Body of pancreas (tissue), 4 donors: ENCODE results near the gene TFDP3.

Experiments used
- CTCF ChIP-seq, 7 experiments: fragments of 450-650 bp in 4 of 7; fragments of 200-600 bp in 3 of 7; sonication (generic) in 3 of 7; IDR thresholded peaks; one replicate each; pipeline ENCODE4 v1.5.1; 2016 to 2019; ENCODE audit warnings: antibody characterized with exemption in 7 of 7
- POLR2A ChIP-seq, 3 donors: fragments of 450-650 bp; IDR thresholded peaks; one replicate each; pipeline ENCODE4 v1.6.1; 2016; ENCODE audit warnings: antibody characterized with exemption in 3 of 3, mild to moderate bottlenecking in 2 of 3

GRCh38 chrX:133265331-133265730 is 47.2 kb upstream of the TFDP3 start:
- TF ChIP-seq CTCF (IDR thresholded peaks at IDR 0.05) (no peak), POLR2A (IDR thresholded peaks at IDR 0.05) (no peak)
